Loucy (cell line): Measurements from ENCODE around the gene RET.

Source experiments
- H2AFZ ChIP-seq: fragments of 200-600 bp; sonication (generic); 2 replicates; pipeline ENCODE4 v1.6.0; 2016; ENCODE audit warnings: antibody characterized with exemption, mild to moderate bottlenecking, low read length, moderate library complexity
- H3F3A ChIP-seq: fragments of 200-600 bp; 2 replicates; pipeline ENCODE4 v1.6.0; 2016; ENCODE audit warnings: antibody characterized with exemption, low read depth, mild to moderate bottlenecking
- H3K27me3 ChIP-seq: fragments of 200-600 bp; sonication (generic); 2 replicates; pipeline ENCODE4 v1.6.1; 2014; ENCODE audit warnings: low read length, mild to moderate bottlenecking; ENCODE audit not compliant: insufficient read depth, poor library complexity, severe bottlenecking
- H3K36me3 ChIP-seq: fragments of 200-600 bp; sonication (generic); 2 replicates; pipeline ENCODE4 v1.6.1; 2016; ENCODE audit warnings: low read length; ENCODE audit not compliant: insufficient read depth
- H3K4me1 ChIP-seq: fragments of 200-600 bp; sonication (generic); 2 replicates; pipeline ENCODE4 v1.5.1; 2014; ENCODE audit warnings: low read length, mild to moderate bottlenecking; ENCODE audit not compliant: insufficient read depth, poor library complexity, severe bottlenecking
- H3K4me2 ChIP-seq: fragments of 200-600 bp; sonication (generic); 2 replicates; pipeline ENCODE4 v1.6.0; 2014; ENCODE audit warnings: antibody characterized with exemption, low read length, low read depth, mild to moderate bottlenecking; ENCODE audit not compliant: poor library complexity, severe bottlenecking
- H3K4me3 ChIP-seq: fragments of 200-600 bp; sonication (generic); 2 replicates; pipeline ENCODE4 v1.5.1; 2014; ENCODE audit warnings: low read length, mild to moderate bottlenecking, mixed read lengths; ENCODE audit not compliant: poor library complexity, severe bottlenecking
- H3K79me2 ChIP-seq: fragments of 200-600 bp; sonication (generic); 2 replicates; pipeline ENCODE4 v1.6.1; 2014; ENCODE audit warnings: low read length; ENCODE audit not compliant: insufficient read depth
- H3K9ac ChIP-seq: fragments of 200-600 bp; sonication (generic); 2 replicates; pipeline ENCODE4 v1.6.0; 2014; ENCODE audit warnings: mild to moderate bottlenecking, low read depth, low read length, moderate library complexity; ENCODE audit not compliant: poor library complexity, severe bottlenecking
- H3K9me2 ChIP-seq: fragments of 200-600 bp; sonication (generic); replicated peaks from 2 replicates; pipeline ENCODE4 v1.6.1; 2016; ENCODE audit warnings: low read depth, low read length, mixed read lengths
- H3K9me3 ChIP-seq: fragments of 200-600 bp; sonication (generic); 2 replicates; pipeline ENCODE4 v1.6.1; 2014; ENCODE audit warnings: mild to moderate bottlenecking, antibody characterized with exemption, low read length, low read depth; ENCODE audit not compliant: insufficient read depth
- H4K20me1 ChIP-seq: fragments of 200-600 bp; sonication (generic); 2 replicates; pipeline ENCODE4 v1.6.0; 2014; ENCODE audit warnings: antibody characterized with exemption, low read length, mild to moderate bottlenecking; ENCODE audit not compliant: insufficient read depth, poor library complexity, severe bottlenecking
- EZH2phosphoT487 ChIP-seq: fragments of 200-600 bp; IDR thresholded peaks from 2 replicates; pipeline ENCODE4 v1.6.1; 2018; ENCODE audit warnings: antibody characterized with exemption, mild to moderate bottlenecking, moderate library complexity, borderline replicate concordance
- TF ChIP-seq, protein P1 (sequence below): fragments of 200-600 bp; sonication (generic); conservative IDR thresholded peaks from 2 replicates; pipeline ENCODE4 v1.5.1; 2014; ENCODE audit warnings: mild to moderate bottlenecking, antibody characterized with exemption, low read length

Gene RET

DNA sequence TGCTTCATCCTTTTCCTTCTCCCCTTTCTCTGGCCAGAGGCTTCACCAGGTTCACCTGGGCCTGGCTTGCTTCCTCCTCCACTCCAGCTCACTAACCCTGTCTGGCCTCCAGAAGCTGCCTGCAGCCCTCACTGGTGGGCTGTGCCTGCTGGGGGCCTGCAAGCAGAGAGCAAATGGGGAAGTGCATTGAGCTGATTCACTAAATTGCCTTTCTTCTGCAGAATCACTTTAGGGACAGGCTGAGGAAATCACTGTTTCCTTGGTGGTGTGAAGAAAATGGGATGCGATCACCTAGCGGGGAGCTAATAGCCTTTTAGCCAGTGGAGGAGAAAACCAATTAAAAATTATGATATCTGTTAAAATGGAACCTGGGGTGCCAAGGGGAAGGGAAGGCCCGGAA lies 3.0 kb downstream of the RET start:
- no peaks in the 10 kb centered on the region for H3K27me3 ChIP-seq
- H3K79me2 ChIP-seq, result no peaks in the 10 kb centered on the region
- H2AFZ ChIP-seq, result no peak overlapping the region
- H3K36me3 ChIP-seq, result no peaks in the 10 kb centered on the region
- H3K4me1 ChIP-seq, result peaks cover 33% of the 10 kb centered on the region
- no peaks in the 10 kb centered on the region for H4K20me1 ChIP-seq
- H3K4me2 ChIP-seq, result no peak overlapping the region
- H3K4me3 ChIP-seq, result no peak overlapping the region
- no peaks in the 10 kb centered on the region for H3K9me3 ChIP-seq
- H3F3A ChIP-seq, result no peaks in the 10 kb centered on the region
- no peak overlapping the region for H3K9ac ChIP-seq
- no peaks in the 10 kb centered on the region for H3K9me2 ChIP-seq
- TF ChIP-seq, protein P1, sequence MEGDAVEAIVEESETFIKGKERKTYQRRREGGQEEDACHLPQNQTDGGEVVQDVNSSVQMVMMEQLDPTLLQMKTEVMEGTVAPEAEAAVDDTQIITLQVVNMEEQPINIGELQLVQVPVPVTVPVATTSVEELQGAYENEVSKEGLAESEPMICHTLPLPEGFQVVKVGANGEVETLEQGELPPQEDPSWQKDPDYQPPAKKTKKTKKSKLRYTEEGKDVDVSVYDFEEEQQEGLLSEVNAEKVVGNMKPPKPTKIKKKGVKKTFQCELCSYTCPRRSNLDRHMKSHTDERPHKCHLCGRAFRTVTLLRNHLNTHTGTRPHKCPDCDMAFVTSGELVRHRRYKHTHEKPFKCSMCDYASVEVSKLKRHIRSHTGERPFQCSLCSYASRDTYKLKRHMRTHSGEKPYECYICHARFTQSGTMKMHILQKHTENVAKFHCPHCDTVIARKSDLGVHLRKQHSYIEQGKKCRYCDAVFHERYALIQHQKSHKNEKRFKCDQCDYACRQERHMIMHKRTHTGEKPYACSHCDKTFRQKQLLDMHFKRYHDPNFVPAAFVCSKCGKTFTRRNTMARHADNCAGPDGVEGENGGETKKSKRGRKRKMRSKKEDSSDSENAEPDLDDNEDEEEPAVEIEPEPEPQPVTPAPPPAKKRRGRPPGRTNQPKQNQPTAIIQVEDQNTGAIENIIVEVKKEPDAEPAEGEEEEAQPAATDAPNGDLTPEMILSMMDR, result no peak
- TF ChIP-seq EZH2phosphoT487, result no peak

DNA sequence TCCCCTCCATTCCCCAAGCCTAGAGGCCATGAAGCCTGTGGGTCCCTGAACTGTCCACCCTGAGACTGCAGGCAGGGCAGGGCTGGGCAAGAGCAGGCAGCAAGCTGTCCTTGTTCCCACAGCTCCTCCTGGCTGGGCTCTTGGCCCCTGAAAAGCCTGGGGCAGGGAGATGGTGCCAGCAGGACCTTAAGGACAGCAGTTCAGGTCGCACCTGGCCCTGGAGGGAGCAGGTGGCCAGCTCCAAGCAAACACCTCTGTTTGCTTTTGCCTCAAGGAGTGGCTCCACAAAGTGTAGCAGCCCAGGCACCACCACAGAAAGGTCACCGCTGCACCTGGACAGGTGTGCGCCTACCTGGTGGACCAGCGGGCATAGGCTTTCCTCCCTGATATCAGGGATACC lies 5.2 kb downstream of the RET start:
- Histone ChIP-seq H3K9ac (no peak overlapping the region), H3K4me1 (peaks cover 33% of the 10 kb centered on the region), H4K20me1 (no peaks in the 10 kb centered on the region), H3K27me3 (no peaks in the 10 kb centered on the region), H3K4me2 (no peak overlapping the region), H3K36me3 (no peaks in the 10 kb centered on the region), H3K4me3 (no peak overlapping the region), H3K79me2 (no peaks in the 10 kb centered on the region), H3K9me3 (no peaks in the 10 kb centered on the region), H3F3A (no peaks in the 10 kb centered on the region), H2AFZ (no peak overlapping the region), H3K9me2 (no peaks in the 10 kb centered on the region)
- no peak for TF ChIP-seq EZH2phosphoT487
- TF ChIP-seq, protein P1, result no peak

DNA sequence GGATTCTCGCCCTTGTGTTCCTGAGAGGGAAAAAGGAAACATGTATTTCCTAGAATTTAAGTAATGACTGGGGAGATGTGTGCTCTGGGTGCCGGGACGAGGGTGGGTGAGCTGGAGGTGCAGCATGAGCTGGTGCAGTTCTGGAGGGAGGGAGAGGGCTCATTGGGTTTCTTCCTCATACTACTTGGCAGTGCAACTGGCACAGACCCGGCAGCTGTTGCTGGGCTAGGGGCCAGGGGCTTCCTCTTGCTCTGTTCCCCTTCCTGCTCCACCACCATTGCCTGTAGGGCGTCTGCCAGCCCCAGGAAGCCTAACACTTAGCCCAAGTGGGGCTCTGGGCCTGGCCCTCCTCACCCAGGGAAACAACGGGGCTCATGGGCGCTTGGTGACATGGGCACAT lies 5.9 kb downstream of the RET start:
- no peak overlapping the region for H3K9ac ChIP-seq
- H2AFZ ChIP-seq, result no peak overlapping the region
- no peaks in the 10 kb centered on the region for H3F3A ChIP-seq
- H3K36me3 ChIP-seq, result no peaks in the 10 kb centered on the region
- peaks cover 33% of the 10 kb centered on the region for H3K4me1 ChIP-seq
- H3K27me3 ChIP-seq, result no peaks in the 10 kb centered on the region
- no peaks in the 10 kb centered on the region for H3K9me3 ChIP-seq
- H3K4me3 ChIP-seq, result no peak overlapping the region
- no peaks in the 10 kb centered on the region for H3K9me2 ChIP-seq
- TF ChIP-seq, protein P1, result no peak
- TF ChIP-seq EZH2phosphoT487, result no peak
- no peaks in the 10 kb centered on the region for H4K20me1 ChIP-seq
- H3K4me2 ChIP-seq, result peak overlapping the region; percentile 59
- H3K79me2 ChIP-seq, result no peaks in the 10 kb centered on the region
